ENCODE data around the gene SEC11C. TPM values are rescaled to one million over a fixed set of nuclear protein-coding genes. Genes with fewer than 3 reads are reported as not detected.

SEC11C gene
- total RNA-seq, 4 donors from 2014 or later: 8.2 to 39.7 (median 22.1) TPM

- no peak for DNase-seq
- in situ Hi-C loops (cut with MboI; ENCODE audit: low pct_ligation_motif_present in 1 of 4, low pct_unique_long_range_greater_than_20kb in 1 of 4, low sequenced_read_pairs in 3 of 4): no loop called here
- intact Hi-C loops (cut with DNase I; ENCODE audit: low total_unique reads): no loop called here
- no peak overlapping the region for H3K27ac ChIP-seq
- H3K27me3 ChIP-seq: peaks cover 14% of the 10 kb centered on the region
- no peak overlapping the region for H3K4me3 ChIP-seq
- WGBS, 2 donors (ENCODE audit: low coverage in 1 of 2): 54 to 67% methylated on average over 3 to 5 of the region's 5 CpGs
- no peaks in the 10 kb centered on the region for H3K9me3 ChIP-seq
- H3K36me3 ChIP-seq: no peaks in the 10 kb centered on the region
- TF ChIP-seq EP300 (IDR thresholded peaks at IDR 0.05; ENCODE audit: low read depth) (no peak), POLR2A (IDR thresholded peaks at IDR 0.05) (no peak), POLR2AphosphoS5 (IDR thresholded peaks at IDR 0.05) (no peak)
- TF ChIP-seq, protein P1, sequence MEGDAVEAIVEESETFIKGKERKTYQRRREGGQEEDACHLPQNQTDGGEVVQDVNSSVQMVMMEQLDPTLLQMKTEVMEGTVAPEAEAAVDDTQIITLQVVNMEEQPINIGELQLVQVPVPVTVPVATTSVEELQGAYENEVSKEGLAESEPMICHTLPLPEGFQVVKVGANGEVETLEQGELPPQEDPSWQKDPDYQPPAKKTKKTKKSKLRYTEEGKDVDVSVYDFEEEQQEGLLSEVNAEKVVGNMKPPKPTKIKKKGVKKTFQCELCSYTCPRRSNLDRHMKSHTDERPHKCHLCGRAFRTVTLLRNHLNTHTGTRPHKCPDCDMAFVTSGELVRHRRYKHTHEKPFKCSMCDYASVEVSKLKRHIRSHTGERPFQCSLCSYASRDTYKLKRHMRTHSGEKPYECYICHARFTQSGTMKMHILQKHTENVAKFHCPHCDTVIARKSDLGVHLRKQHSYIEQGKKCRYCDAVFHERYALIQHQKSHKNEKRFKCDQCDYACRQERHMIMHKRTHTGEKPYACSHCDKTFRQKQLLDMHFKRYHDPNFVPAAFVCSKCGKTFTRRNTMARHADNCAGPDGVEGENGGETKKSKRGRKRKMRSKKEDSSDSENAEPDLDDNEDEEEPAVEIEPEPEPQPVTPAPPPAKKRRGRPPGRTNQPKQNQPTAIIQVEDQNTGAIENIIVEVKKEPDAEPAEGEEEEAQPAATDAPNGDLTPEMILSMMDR (IDR thresholded peaks at IDR 0.05): no peak
- H3K4me1 ChIP-seq: no peaks in the 10 kb centered on the region
These were observed 15.9 kb upstream of the SEC11C start for GRCh38 chr18:59123588-59124369.

DNA sequence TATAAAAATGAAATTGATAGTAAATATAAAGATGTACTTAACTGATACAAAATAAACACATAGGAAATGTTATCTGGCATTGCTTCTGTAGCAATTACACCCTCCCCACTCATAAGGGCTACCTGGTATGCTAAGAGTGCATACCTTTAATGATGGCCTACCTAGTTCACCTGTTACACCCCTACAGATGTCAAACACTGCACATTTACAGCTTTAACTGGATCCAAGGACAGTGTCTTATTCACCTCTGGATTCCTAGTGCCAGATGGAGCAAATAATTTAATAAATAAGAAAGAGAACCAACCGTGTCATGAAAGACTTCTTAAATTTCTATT, 15.3 kb upstream of the SEC11C start:
- in situ Hi-C loops (cut with MboI; ENCODE audit: low pct_ligation_motif_present in 1 of 4, low pct_unique_long_range_greater_than_20kb in 1 of 4, low sequenced_read_pairs in 3 of 4): no loop called here

DNA sequence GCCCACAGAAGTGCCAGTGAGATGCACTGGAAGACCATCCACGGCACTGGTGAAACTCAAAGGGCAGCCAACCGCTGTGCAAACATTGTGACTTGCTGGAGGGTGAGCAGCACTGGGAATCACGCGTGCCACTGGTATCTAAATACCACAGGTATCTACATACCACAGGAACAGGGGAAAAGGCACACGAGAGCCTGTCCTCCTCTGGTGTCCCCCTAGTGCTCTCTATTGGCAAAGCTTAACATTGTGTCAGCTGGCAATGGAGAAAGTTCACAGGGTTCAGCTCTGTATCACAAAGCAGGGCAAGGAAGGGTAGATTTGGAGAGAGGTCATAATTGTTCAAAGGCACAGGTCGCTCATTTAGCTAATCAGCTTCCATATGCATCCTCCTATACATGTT, 12.6 kb upstream of the SEC11C start:
- TF ChIP-seq EP300 (IDR thresholded peaks at IDR 0.05; ENCODE audit: low read depth): no peak
- TF ChIP-seq, protein P1 (IDR thresholded peaks at IDR 0.05): no peak
- TF ChIP-seq POLR2A (IDR thresholded peaks at IDR 0.05): no peak
- Histone ChIP-seq H3K9me3 (no peaks in the 10 kb centered on the region), H3K4me1 (no peaks in the 10 kb centered on the region), H3K4me3 (no peak overlapping the region), H3K27ac (no peak overlapping the region), H3K27me3 (peaks cover 14% of the 10 kb centered on the region), H3K36me3 (no peaks in the 10 kb centered on the region)
- 68% methylated on average over 6 of the region's 6 CpGs; no CpG with 5 or more reads in 1 of the 2 donors for WGBS, 2 donors (ENCODE audit: low coverage in 1 of 2)
- DNase-seq: no peak
- in situ Hi-C loops (cut with MboI; ENCODE audit: low pct_ligation_motif_present in 1 of 4, low pct_unique_long_range_greater_than_20kb in 1 of 4, low sequenced_read_pairs in 3 of 4) (no loop called here), intact Hi-C loops (cut with DNase I; ENCODE audit: low total_unique reads) (no loop called here)

More for the DNA sequence above, 15.3 kb upstream of the SEC11C start:
- Histone ChIP-seq H3K9me3 (no peaks in the 10 kb centered on the region), H3K27me3 (peaks cover 14% of the 10 kb centered on the region), H3K36me3 (no peaks in the 10 kb centered on the region), H3K27ac (no peak overlapping the region), H3K4me1 (no peaks in the 10 kb centered on the region), H3K4me3 (no peak overlapping the region)
- no peak for DNase-seq
- WGBS, 2 donors (ENCODE audit: low coverage in 1 of 2): 55 to 67% methylated on average over 1 of the region's 1 CpG
- intact Hi-C loops (cut with DNase I; ENCODE audit: low total_unique reads): no loop called here
- no peak for TF ChIP-seq EP300 (IDR thresholded peaks at IDR 0.05; ENCODE audit: low read depth)
- TF ChIP-seq POLR2AphosphoS5 (IDR thresholded peaks at IDR 0.05): no peak
- TF ChIP-seq, protein P1 (IDR thresholded peaks at IDR 0.05): no peak

GRCh38 chr18:59129951-59130703, 9.6 kb upstream of the SEC11C start:
- Histone ChIP-seq H3K27me3 (peaks cover 39% of the 10 kb centered on the region), H3K4me1 (no peaks in the 10 kb centered on the region), H3K36me3 (no peaks in the 10 kb centered on the region), H3K27ac (no peak overlapping the region), H3K9me3 (no peaks in the 10 kb centered on the region), H3K4me3 (no peak overlapping the region)
- WGBS, 2 donors (ENCODE audit: low coverage in 1 of 2): 74 to 78% methylated on average over 4 of the region's 4 CpGs
- intact Hi-C loops (cut with DNase I; ENCODE audit: low total_unique reads): no loop called here
- TF ChIP-seq POLR2A (IDR thresholded peaks at IDR 0.05) (no peak), POLR2AphosphoS5 (IDR thresholded peaks at IDR 0.05) (no peak), EP300 (IDR thresholded peaks at IDR 0.05; ENCODE audit: low read depth) (no peak)
- TF ChIP-seq, protein P1 (IDR thresholded peaks at IDR 0.05): no peak
- in situ Hi-C loops (cut with MboI; ENCODE audit: low pct_ligation_motif_present in 1 of 4, low pct_unique_long_range_greater_than_20kb in 1 of 4, low sequenced_read_pairs in 3 of 4): no loop called here
- no peak for DNase-seq
